GM23248 (cell line): ENCODE measurements around the gene KCNT1.

Experiments
- EZH2 ChIP-seq: fragments of 200-600 bp; sonication (generic); IDR thresholded peaks from 2 replicates; pipeline ENCODE4 v1.6.1; 2018; ENCODE audit warnings: antibody characterized with exemption, mild to moderate bottlenecking; ENCODE audit not compliant: insufficient read depth, poor library complexity, severe bottlenecking
- EZH2phosphoT487 ChIP-seq: fragments of 200-600 bp; sonication (generic); IDR thresholded peaks from 2 replicates; pipeline ENCODE4 v1.6.1; 2018; ENCODE audit warnings: antibody characterized with exemption, moderate library complexity, mild to moderate bottlenecking, low read depth; ENCODE audit not compliant: insufficient read depth

DNA sequence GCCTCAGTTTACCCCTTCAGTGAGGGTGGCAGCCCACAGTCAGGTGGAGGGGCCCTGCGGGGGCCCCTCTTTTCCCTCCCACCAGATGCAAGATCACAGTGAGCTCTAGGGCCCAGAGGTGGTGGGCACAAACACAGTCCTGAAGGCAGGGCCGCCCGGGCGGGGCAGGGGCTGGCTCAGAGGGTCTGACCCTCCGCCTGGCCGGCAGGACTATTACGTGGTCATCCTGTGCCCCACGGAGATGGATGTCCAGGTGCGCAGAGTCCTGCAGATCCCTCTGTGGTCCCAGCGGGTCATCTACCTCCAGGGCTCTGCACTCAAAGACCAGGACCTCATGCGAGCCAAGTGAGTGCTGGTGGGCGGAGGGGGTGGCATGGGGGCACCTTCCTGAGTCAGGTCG, 63.4 kb downstream of the KCNT1 start:
- TF ChIP-seq EZH2phosphoT487 (no peak), EZH2 (no peak)
